Measurements from ENCODE around the gene UGT1A9.

GRCh38 chr2:233775414-233775813, 103.7 kb downstream of the UGT1A9 start:
- TF ChIP-seq CTCF (IDR thresholded peaks at IDR 0.05) = no peak
- TF ChIP-seq POLR2AphosphoS5 (IDR thresholded peaks at IDR 0.05) = no peak
- TF ChIP-seq POLR2A (IDR thresholded peaks at IDR 0.05) = no peak

All from prostate gland (tissue), 2 donors.